K562 (cell line): ENCODE data around the gene SIAE. TPM values are rescaled to one million over a fixed set of nuclear protein-coding genes. Genes with fewer than 3 reads are reported as not detected.

ENCODE experiments used
- ADNP ChIP-seq: fragments of 200-800 bp; sonication (Bioruptor generic); IDR thresholded peaks from 2 replicates; pipeline ENCODE4 v1.6.1; 2016; ENCODE audit warnings: missing genetic modification characterization, missing compliant biosample characterization
- ASH1L ChIP-seq: fragments of 450-650 bp; IDR thresholded peaks from 2 replicates; pipeline ENCODE4 v1.6.1; 2018; ENCODE audit warnings: borderline replicate concordance, mild to moderate bottlenecking, low read depth; ENCODE audit not compliant: partially characterized antibody
- CBX1 ChIP-seq: sonication (generic); IDR thresholded peaks from 2 replicates; pipeline ENCODE4 v1.6.1; 2016; ENCODE audit warnings: antibody characterized with exemption, low read depth, mild to moderate bottlenecking
- CXXC5 ChIP-seq: fragments of 250-450 bp; sonication (Bioruptor Pico); IDR thresholded peaks from 2 replicates; pipeline ENCODE4 v1.8.0; 2022; ENCODE audit warnings: inconsistent platforms, mild to moderate bottlenecking, moderate library complexity
- ESRRA ChIP-seq: fragments of 450-650 bp; IDR thresholded peaks from 2 replicates; pipeline ENCODE4 v1.6.1; 2014; ENCODE audit warnings: low read depth, mild to moderate bottlenecking, moderate library complexity, borderline replicate concordance
- GTF2E2 ChIP-seq: fragments of 200-800 bp; sonication (Bioruptor generic); IDR thresholded peaks from 2 replicates; pipeline ENCODE4 v1.6.1; 2016; ENCODE audit warnings: missing genetic modification characterization, missing compliant biosample characterization
- KLF6 ChIP-seq: fragments of 250-450 bp; sonication (Bioruptor Pico); IDR thresholded peaks from 2 replicates; pipeline ENCODE4 v1.4.0; 2020; ENCODE audit warnings: mild to moderate bottlenecking, moderate library complexity, borderline replicate concordance
- L3MBTL2 ChIP-seq: fragments of 450-650 bp; IDR thresholded peaks from 2 replicates; pipeline ENCODE4 v1.6.1; 2016; ENCODE audit warnings: mild to moderate bottlenecking, moderate library complexity
- MBD2 ChIP-seq: sonication (generic); IDR thresholded peaks from 2 replicates; pipeline ENCODE4 v1.6.1; 2016; ENCODE audit warnings: low read depth, borderline replicate concordance
- NBN ChIP-seq: fragments of 450-650 bp; IDR thresholded peaks from 2 replicates; pipeline ENCODE4 v1.6.1; 2016; ENCODE audit warnings: low read depth, mild to moderate bottlenecking
- PML ChIP-seq: IDR thresholded peaks from 2 replicates; pipeline ENCODE4 v1.6.1; 2012; ENCODE audit warnings: low read length, inconsistent platforms
- POLR2A ChIP-seq: fragments of 450-650 bp; conservative IDR thresholded peaks from 2 replicates; pipeline ENCODE4 v1.6.1; 2016
- SMARCE1 ChIP-seq: fragments of 450-650 bp; IDR thresholded peaks from 2 replicates; pipeline ENCODE4 v1.7.1; 2016; ENCODE audit warnings: mild to moderate bottlenecking
- TAF1 ChIP-seq: IDR thresholded peaks from 2 replicates; pipeline ENCODE4 v1.6.1; 2011; ENCODE audit warnings: mild to moderate bottlenecking, low read length, moderate library complexity; ENCODE audit not compliant: insufficient read depth, control insufficient read depth, severe bottlenecking; ENCODE audit errors: extremely low read depth
- TCF7 ChIP-seq: sonication (generic); IDR thresholded peaks from 2 replicates; pipeline ENCODE4 v1.6.1; 2016; ENCODE audit warnings: antibody characterized with exemption, borderline replicate concordance
- THRAP3 ChIP-seq: fragments of 450-650 bp; IDR thresholded peaks from 2 replicates; pipeline ENCODE4 v1.6.1; 2016; ENCODE audit warnings: mild to moderate bottlenecking, inconsistent platforms, borderline replicate concordance
- ZNF830 ChIP-seq: fragments of 250-450 bp; sonication (Bioruptor Pico); IDR thresholded peaks from 2 replicates; pipeline ENCODE4 v1.5.0; 2021; ENCODE audit warnings: mild to moderate bottlenecking
- polyA plus RNA-seq, 8 experiments: library from polyadenylated mRNA; depleted of rRNA in 4 of 8; stranded (reverse) in 5 of 8; unstranded in 3 of 8; fragments of >200 nt; fragmentation: Nextera tagmentation in 2 of 8; fragmentation: Illumina TruSeq in 1 of 8; extraction: Ambion mirVana in 2 of 8; extraction: Trizol in 1 of 8; gene quantifications; 2 replicates each; pipeline versions ENCODE4 v1.2.1 to v1.2.3, GENCODE V29; 2011 to 2014; ENCODE audit warnings: inconsistent platforms in 1 of 8, missing spikeins in 1 of 8
- total RNA-seq, 7 experiments: library from RNA; depleted of rRNA in 6 of 7; stranded (reverse); fragments of >200 nt in 6 of 7; fragmentation: Illumina TruSeq in 2 of 7; extraction: Trizol in 2 of 7; gene quantifications; 2 replicates each; pipeline versions ENCODE4 v1.2.1 to v1.2.3, GENCODE V29; 2011 to 2021; ENCODE audit warnings: low replicate concordance in 1 of 7
- TF ChIP-seq, protein P1 (sequence below): fragments of 250-450 bp; sonication (Bioruptor Pico); IDR thresholded peaks from 2 replicates; pipeline ENCODE4 v1.5.0; 2020; ENCODE audit warnings: mild to moderate bottlenecking
- TF ChIP-seq, protein P2 (sequence below): fragments of 450-650 bp; IDR thresholded peaks from 2 replicates; pipeline ENCODE4 v1.6.1; 2016; ENCODE audit warnings: low read depth, mild to moderate bottlenecking, moderate library complexity
- TF ChIP-seq, protein P3 (sequence below): fragments of 450-650 bp; IDR thresholded peaks from 2 replicates; pipeline ENCODE4 v1.6.1; 2016; ENCODE audit warnings: antibody characterized with exemption

Gene SIAE
- total and polyA plus RNA-seq, 9 of the 15 experiments (the other 6 are each of a cell fraction or from before 2014, with no cell fraction given) = 0.89 to 9.6 (median 3.7) TPM

DNA sequence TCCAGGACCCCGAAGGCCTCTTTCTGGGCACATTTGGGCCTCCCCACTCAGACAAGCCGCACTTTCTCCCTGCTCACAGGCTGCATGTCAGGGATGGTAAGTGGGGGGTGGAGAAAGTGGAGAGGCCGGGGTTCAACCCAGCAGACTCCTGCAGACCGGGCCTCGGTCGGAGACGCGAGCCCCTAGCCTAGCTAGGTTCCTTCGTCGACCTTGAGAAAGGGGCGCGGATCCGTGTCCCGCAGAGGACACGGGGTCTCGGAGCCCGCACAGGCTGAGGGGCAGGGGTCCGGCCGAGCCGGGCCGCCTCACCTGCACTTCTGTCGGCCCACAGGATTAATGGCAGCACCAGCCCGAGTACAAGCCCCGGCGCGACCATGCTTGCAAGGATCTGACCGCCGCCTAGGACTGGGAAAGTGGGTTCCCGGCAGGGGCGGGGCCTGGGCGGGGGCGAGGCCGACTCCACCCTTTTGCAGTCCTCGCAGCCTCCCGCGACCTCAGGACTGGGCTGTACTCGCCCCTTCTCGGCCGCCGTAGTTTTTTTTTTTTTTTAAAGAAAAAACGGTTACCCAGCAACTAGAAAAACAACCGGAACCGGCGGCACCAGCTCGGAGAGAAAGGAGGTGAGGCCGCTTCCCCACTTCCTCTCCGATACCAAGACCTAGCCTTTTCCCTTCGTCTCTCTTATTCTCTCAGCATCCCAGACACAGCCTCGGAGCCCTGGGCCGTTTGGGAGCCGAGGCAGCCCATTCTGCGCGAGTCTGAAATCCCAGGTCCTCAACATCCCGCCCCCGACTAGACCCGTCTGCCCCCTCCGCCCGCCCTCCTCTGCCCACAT is at the start of gene SIAE, which contains the start of gene SPA17 (continued):
- TF ChIP-seq GTF2E2 (tag) = peak; percentile 74; the same call in 1 of the 2 replicates
- TF ChIP-seq, protein P1, sequence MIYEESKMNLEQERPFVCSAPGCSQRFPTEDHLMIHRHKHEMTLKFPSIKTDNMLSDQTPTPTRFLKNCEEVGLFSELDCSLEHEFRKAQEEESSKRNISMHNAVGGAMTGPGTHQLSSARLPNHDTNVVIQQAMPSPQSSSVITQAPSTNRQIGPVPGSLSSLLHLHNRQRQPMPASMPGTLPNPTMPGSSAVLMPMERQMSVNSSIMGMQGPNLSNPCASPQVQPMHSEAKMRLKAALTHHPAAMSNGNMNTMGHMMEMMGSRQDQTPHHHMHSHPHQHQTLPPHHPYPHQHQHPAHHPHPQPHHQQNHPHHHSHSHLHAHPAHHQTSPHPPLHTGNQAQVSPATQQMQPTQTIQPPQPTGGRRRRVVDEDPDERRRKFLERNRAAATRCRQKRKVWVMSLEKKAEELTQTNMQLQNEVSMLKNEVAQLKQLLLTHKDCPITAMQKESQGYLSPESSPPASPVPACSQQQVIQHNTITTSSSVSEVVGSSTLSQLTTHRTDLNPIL (CRISPR knock-in tag) = no peak
- TF ChIP-seq MBD2 = peak; percentile 41; the same call in 1 of the 2 replicates
- no peak for TF ChIP-seq ZNF830 (CRISPR knock-in tag)
- 0 out of 2 replicates have a peak, but pooled peaks have one; percentile 34 for TF ChIP-seq CBX1
- TF ChIP-seq SMARCE1 = 0 out of 2 replicates have a peak, but pooled peaks have one; percentile 16
- TF ChIP-seq ADNP = no peak
- TF ChIP-seq, protein P2, sequence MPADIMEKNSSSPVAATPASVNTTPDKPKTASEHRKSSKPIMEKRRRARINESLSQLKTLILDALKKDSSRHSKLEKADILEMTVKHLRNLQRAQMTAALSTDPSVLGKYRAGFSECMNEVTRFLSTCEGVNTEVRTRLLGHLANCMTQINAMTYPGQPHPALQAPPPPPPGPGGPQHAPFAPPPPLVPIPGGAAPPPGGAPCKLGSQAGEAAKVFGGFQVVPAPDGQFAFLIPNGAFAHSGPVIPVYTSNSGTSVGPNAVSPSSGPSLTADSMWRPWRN = no peak
- no peak for TF ChIP-seq TCF7
- no peak for TF ChIP-seq THRAP3
- TF ChIP-seq ESRRA = peak; percentile 70
- peak; percentile 53; the same call in 1 of the 2 replicates for TF ChIP-seq CXXC5 (CRISPR knock-in tag)
- TF ChIP-seq TAF1 = peak; percentile 88
- TF ChIP-seq POLR2A = peak; percentile 86
- no peak for TF ChIP-seq KLF6 (CRISPR knock-in tag)
- 0 out of 2 replicates have a peak, but pooled peaks have one; percentile 19 for TF ChIP-seq NBN
- TF ChIP-seq L3MBTL2 = peak; percentile 57; the same call in 1 of the 2 replicates
- TF ChIP-seq ASH1L = no peak
- peak; percentile 58; the same call in 1 of the 2 replicates for TF ChIP-seq PML
- TF ChIP-seq, protein P3, sequence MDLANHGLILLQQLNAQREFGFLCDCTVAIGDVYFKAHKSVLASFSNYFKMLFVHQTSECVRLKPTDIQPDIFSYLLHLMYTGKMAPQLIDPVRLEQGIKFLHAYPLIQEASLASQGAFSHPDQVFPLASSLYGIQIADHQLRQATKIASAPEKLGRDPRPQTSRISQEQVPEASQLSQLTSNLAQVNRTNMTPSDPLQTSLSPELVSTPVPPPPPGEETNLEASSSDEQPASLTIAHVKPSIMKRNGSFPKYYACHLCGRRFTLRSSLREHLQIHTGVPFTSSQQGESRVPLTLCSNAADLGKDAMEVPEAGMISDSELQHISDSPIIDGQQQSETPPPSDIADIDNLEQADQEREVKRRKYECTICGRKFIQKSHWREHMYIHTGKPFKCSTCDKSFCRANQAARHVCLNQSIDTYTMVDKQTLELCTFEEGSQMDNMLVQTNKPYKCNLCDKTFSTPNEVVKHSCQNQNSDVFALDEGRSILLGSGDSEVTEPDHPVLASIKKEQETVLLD = no peak
